ENCODE results near the gene ARHGAP12. TPM values are rescaled to one million over a fixed set of nuclear protein-coding genes. Genes with fewer than 3 reads are reported as not detected.

ARHGAP12 gene
- polyA plus RNA-seq, 1 donor from 2014 or later, result 62.6 TPM

- Histone ChIP-seq H3K9ac (ENCODE audit: low read length) (no peak overlapping the region), H3F3A (ENCODE audit: insufficient read depth, low read length, poor library complexity, severe bottlenecking) (no peaks in the 10 kb centered on the region), H2AFZ (ENCODE audit: low read depth, low read length) (no peak overlapping the region), H3K9me3 (ENCODE audit: low read length) (no peaks in the 10 kb centered on the region), H3K9me2 (ENCODE audit: insufficient read depth, low read length) (no peaks in the 10 kb centered on the region), H3K27ac (ENCODE audit: low read length) (no peak overlapping the region), H3K27me3 (ENCODE audit: insufficient read depth, low read depth, low read length) (no peaks in the 10 kb centered on the region), H3K79me2 (replicated peaks; ENCODE audit: insufficient read depth, low read length) (no peaks in the 10 kb centered on the region), H4K20me1 (ENCODE audit: insufficient read depth) (no peaks in the 10 kb centered on the region), H3K36me3 (ENCODE audit: insufficient read depth, low read length) (no peaks in the 10 kb centered on the region), H3K4me3 (ENCODE audit: low read length) (no peak overlapping the region), H3K4me2 (ENCODE audit: low read length) (no peak overlapping the region)
- TF ChIP-seq MXI1 (conservative IDR thresholded peaks at IDR 0.05; ENCODE audit: poor library complexity, severe bottlenecking) (no peak), EP300 (conservative IDR thresholded peaks at IDR 0.05; ENCODE audit: poor library complexity, severe bottlenecking) (no peak), POLR2AphosphoS5 (IDR thresholded peaks at IDR 0.05) (no peak), TAF1 (IDR thresholded peaks at IDR 0.05; ENCODE audit: low read depth) (no peak), CTCF (IDR thresholded peaks at IDR 0.05; ENCODE audit: poor library complexity, severe bottlenecking) (no peak), RAD21 (conservative IDR thresholded peaks at IDR 0.05) (no peak), REST (IDR thresholded peaks at IDR 0.05; ENCODE audit: borderline replicate concordance) (no peak), EZH2 (IDR thresholded peaks at IDR 0.05; ENCODE audit: borderline replicate concordance, insufficient read depth, low read length, poor library complexity, severe bottlenecking) (no peak), SMC3 (conservative IDR thresholded peaks at IDR 0.05; ENCODE audit: poor library complexity) (no peak)
Observed at GRCh38 chr10:31977440-31978155, 49.0 kb upstream of the ARHGAP12 start.

GRCh38 chr10:31975157-31975765 lies 46.6 kb upstream of the ARHGAP12 start:
- Histone ChIP-seq H3K9me2 (ENCODE audit: insufficient read depth, low read length) (no peaks in the 10 kb centered on the region), H3K4me2 (ENCODE audit: low read length) (no peak overlapping the region), H4K20me1 (ENCODE audit: insufficient read depth) (no peaks in the 10 kb centered on the region), H3K9ac (ENCODE audit: low read length) (no peak overlapping the region), H3F3A (ENCODE audit: insufficient read depth, low read length, poor library complexity, severe bottlenecking) (no peaks in the 10 kb centered on the region), H3K27ac (ENCODE audit: low read length) (no peak overlapping the region), H3K36me3 (ENCODE audit: insufficient read depth, low read length) (no peaks in the 10 kb centered on the region), H2AFZ (ENCODE audit: low read depth, low read length) (no peak overlapping the region), H3K79me2 (replicated peaks; ENCODE audit: insufficient read depth, low read length) (no peaks in the 10 kb centered on the region), H3K27me3 (ENCODE audit: insufficient read depth, low read depth, low read length) (no peaks in the 10 kb centered on the region), H3K9me3 (ENCODE audit: low read length) (no peaks in the 10 kb centered on the region), H3K4me3 (ENCODE audit: low read length) (no peak overlapping the region)
- TF ChIP-seq EP300 (conservative IDR thresholded peaks at IDR 0.05; ENCODE audit: poor library complexity, severe bottlenecking), result no peak
- TF ChIP-seq POLR2AphosphoS5 (IDR thresholded peaks at IDR 0.05), result no peak
- no peak for TF ChIP-seq CTCF (IDR thresholded peaks at IDR 0.05; ENCODE audit: poor library complexity, severe bottlenecking)
- no peak for TF ChIP-seq EZH2 (IDR thresholded peaks at IDR 0.05; ENCODE audit: borderline replicate concordance, insufficient read depth, low read length, poor library complexity, severe bottlenecking)
- no peak for TF ChIP-seq SMC3 (conservative IDR thresholded peaks at IDR 0.05; ENCODE audit: poor library complexity)
- TF ChIP-seq RAD21 (conservative IDR thresholded peaks at IDR 0.05), result no peak
- TF ChIP-seq MXI1 (conservative IDR thresholded peaks at IDR 0.05; ENCODE audit: poor library complexity, severe bottlenecking), result no peak
- no peak for TF ChIP-seq TAF1 (IDR thresholded peaks at IDR 0.05; ENCODE audit: low read depth)
- no peak for TF ChIP-seq REST (IDR thresholded peaks at IDR 0.05; ENCODE audit: borderline replicate concordance)

Data from neural cell (in vitro differentiated cells).